Prostate gland (tissue), 2 donors: Measurements from ENCODE around the gene ITGA11. TPM values are rescaled to one million over a fixed set of nuclear protein-coding genes. Genes with fewer than 3 reads are reported as not detected.

Experiments used
- DNase-seq: peaks from one replicate; pipeline ENCODE4 v3.0.0-alpha.2; 2019; ENCODE audit warnings: low spot score
- H3K27ac ChIP-seq, 2 donors: fragments of 200-600 bp; sonication (generic); 2 replicates each; pipeline ENCODE4 v1.5.1; 2017 to 2019
- H3K27me3 ChIP-seq: fragments of 200-600 bp; sonication (generic); replicated peaks from 2 replicates; pipeline ENCODE4 v1.5.1; 2019; ENCODE audit not compliant: insufficient read depth
- H3K36me3 ChIP-seq, 2 donors: fragments of 200-600 bp; sonication (generic); 1 replicate in 1 of 2; 2 replicates in 1 of 2; pipeline versions ENCODE4 v1.5.1 to v1.8.1; 2017 to 2019
- H3K4me1 ChIP-seq: fragments of 200-600 bp; sonication (generic); replicated peaks from 2 replicates; pipeline ENCODE4 v1.5.1; 2019
- H3K4me3 ChIP-seq, 2 donors: fragments of 200-600 bp; sonication (generic); 2 replicates each; pipeline ENCODE4 v1.5.1; 2017 to 2019
- H3K9me3 ChIP-seq: fragments of 200-600 bp; sonication (generic); 2 replicates; pipeline ENCODE4 v1.5.1; 2017
- POLR2A ChIP-seq: fragments of 450-650 bp; IDR thresholded peaks from one replicate; pipeline ENCODE4 v1.6.1; 2016; ENCODE audit warnings: antibody characterized with exemption, mild to moderate bottlenecking
- POLR2AphosphoS5 ChIP-seq: sonication (generic); formaldehyde crosslinking; IDR thresholded peaks from one replicate; pipeline ENCODE4 v1.6.1; 2017; ENCODE audit warnings: antibody characterized with exemption
- WGBS: methylation state at CpG from one replicate; pipeline ENCODE4 v1.1.5; 2018; 5-methylcytosine and 5-hydroxymethylcytosine counted together
- intact Hi-C: fragments of 100-400 bp; cut with DNase I; formaldehyde crosslinking; loops from one replicate; pipeline ENCODE4 v1.14.2; 2022
- total RNA-seq, 2 donors: library from RNA; depleted of rRNA; stranded (reverse); fragments of >200 nt; gene quantifications; one replicate each; pipeline ENCODE4 v1.1.0, GENCODE V29; 2016
- TF ChIP-seq, protein P1 (sequence below), 4 experiments: fragments of 200-600 bp in 2 of 4; fragments of 450-650 bp in 2 of 4; sonication (generic) in 2 of 4; IDR thresholded peaks; 1 replicate in 3 of 4; 2 replicates in 1 of 4; pipeline ENCODE4 v1.5.1; 2016 to 2019; ENCODE audit warnings: antibody characterized with exemption in 4 of 4, mild to moderate bottlenecking in 2 of 4, moderate library complexity in 2 of 4

The ITGA11 gene, protein sequence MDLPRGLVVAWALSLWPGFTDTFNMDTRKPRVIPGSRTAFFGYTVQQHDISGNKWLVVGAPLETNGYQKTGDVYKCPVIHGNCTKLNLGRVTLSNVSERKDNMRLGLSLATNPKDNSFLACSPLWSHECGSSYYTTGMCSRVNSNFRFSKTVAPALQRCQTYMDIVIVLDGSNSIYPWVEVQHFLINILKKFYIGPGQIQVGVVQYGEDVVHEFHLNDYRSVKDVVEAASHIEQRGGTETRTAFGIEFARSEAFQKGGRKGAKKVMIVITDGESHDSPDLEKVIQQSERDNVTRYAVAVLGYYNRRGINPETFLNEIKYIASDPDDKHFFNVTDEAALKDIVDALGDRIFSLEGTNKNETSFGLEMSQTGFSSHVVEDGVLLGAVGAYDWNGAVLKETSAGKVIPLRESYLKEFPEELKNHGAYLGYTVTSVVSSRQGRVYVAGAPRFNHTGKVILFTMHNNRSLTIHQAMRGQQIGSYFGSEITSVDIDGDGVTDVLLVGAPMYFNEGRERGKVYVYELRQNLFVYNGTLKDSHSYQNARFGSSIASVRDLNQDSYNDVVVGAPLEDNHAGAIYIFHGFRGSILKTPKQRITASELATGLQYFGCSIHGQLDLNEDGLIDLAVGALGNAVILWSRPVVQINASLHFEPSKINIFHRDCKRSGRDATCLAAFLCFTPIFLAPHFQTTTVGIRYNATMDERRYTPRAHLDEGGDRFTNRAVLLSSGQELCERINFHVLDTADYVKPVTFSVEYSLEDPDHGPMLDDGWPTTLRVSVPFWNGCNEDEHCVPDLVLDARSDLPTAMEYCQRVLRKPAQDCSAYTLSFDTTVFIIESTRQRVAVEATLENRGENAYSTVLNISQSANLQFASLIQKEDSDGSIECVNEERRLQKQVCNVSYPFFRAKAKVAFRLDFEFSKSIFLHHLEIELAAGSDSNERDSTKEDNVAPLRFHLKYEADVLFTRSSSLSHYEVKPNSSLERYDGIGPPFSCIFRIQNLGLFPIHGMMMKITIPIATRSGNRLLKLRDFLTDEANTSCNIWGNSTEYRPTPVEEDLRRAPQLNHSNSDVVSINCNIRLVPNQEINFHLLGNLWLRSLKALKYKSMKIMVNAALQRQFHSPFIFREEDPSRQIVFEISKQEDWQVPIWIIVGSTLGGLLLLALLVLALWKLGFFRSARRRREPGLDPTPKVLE
- total RNA-seq = 10 to 100 TPM in 1 of 2 donors, 1 to 10 TPM in 1; 2.0 to 11.0 TPM

DNA sequence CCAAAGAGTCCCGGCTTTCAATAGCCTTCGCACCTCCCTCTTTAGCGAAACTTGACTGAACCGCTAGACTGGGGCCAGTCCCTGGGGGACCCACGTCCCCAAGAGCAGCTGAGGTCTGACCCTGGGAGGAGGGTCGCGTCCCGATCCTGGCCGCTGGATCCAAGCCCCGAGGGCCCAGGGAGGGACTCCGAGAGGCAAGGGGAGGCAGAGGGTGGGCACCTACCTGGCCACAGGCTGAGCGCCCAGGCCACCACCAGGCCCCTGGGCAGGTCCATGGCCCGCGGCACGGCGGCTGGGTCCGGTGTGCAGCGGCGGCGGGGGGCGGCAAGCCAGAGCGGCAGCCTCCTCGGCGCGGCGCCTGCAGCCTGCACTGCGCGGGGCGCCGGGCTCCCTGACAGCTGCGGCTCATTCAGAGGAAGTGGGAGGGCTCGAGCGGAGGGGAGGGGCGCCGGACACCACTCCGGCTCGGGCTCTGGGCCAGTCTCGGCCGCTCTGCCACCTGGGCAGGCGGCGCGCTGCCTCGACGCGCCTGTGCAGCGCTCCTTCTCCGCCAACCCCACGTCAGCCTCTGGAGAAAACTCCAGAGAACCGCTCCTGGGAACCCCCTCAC lies at the start of gene ITGA11:
TSS of gene ITGA11 (minus strand) at position 372 of the 610 bp plus-strand sequence. CDS start at position 275, 97 bp downstream.
- peak; percentile 7 for TF ChIP-seq POLR2AphosphoS5
- TF ChIP-seq, protein P1, sequence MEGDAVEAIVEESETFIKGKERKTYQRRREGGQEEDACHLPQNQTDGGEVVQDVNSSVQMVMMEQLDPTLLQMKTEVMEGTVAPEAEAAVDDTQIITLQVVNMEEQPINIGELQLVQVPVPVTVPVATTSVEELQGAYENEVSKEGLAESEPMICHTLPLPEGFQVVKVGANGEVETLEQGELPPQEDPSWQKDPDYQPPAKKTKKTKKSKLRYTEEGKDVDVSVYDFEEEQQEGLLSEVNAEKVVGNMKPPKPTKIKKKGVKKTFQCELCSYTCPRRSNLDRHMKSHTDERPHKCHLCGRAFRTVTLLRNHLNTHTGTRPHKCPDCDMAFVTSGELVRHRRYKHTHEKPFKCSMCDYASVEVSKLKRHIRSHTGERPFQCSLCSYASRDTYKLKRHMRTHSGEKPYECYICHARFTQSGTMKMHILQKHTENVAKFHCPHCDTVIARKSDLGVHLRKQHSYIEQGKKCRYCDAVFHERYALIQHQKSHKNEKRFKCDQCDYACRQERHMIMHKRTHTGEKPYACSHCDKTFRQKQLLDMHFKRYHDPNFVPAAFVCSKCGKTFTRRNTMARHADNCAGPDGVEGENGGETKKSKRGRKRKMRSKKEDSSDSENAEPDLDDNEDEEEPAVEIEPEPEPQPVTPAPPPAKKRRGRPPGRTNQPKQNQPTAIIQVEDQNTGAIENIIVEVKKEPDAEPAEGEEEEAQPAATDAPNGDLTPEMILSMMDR (IDR thresholded peaks at IDR 0.05) = no peak
- peak; percentile 55 for DNase-seq
- H3K4me3 ChIP-seq = peak within 1 kb of the TSS; percentile 20 to 34
- under 1% methylated on average over 49 of the region's 49 CpGs for WGBS
- H3K36me3 ChIP-seq = no peaks in the 10 kb centered on the region
- peaks cover 8% of the 10 kb centered on the region for H3K4me1 ChIP-seq
- H3K27ac ChIP-seq = peak within 1 kb of the TSS in 1 of 2 donors; percentile 46
- no peaks in the 10 kb centered on the region for H3K27me3 ChIP-seq
- H3K9me3 ChIP-seq = no peaks in the 10 kb centered on the region
- intact Hi-C loops = no loop called here

DNA sequence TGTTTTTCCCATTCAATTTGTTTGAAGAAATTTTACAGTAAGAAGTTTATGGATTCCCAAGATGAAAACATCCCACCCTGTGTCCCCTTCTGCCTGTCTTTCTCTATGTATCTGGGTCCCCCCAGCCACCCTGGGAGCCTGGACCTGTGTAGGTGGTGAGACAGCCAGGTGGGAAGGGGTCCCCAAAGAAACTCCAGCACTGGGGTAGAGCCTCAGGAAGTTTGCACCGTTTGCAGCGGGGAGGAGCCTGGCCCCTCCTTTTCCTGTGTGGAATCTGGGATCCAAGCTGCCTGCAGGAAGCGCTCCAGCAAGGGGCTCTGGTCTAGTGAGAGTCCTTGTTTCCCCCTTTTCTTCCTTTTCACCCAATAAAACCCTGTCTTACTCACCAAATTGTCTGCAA lies 49.4 kb upstream of the ITGA11 start:
- WGBS = 77% methylated on average over 3 of the region's 3 CpGs
- no peak for DNase-seq
- Histone ChIP-seq H3K4me1 (no peaks in the 10 kb centered on the region), H3K36me3 (no peaks in the 10 kb centered on the region), H3K27me3 (no peaks in the 10 kb centered on the region), H3K9me3 (no peaks in the 10 kb centered on the region), H3K4me3 (no peak overlapping the region), H3K27ac (no peak overlapping the region)
- intact Hi-C loops = no loop called here
- TF ChIP-seq POLR2AphosphoS5 (no peak), POLR2A (no peak)
- TF ChIP-seq, protein P1 (IDR thresholded peaks at IDR 0.05) = no peak

DNA sequence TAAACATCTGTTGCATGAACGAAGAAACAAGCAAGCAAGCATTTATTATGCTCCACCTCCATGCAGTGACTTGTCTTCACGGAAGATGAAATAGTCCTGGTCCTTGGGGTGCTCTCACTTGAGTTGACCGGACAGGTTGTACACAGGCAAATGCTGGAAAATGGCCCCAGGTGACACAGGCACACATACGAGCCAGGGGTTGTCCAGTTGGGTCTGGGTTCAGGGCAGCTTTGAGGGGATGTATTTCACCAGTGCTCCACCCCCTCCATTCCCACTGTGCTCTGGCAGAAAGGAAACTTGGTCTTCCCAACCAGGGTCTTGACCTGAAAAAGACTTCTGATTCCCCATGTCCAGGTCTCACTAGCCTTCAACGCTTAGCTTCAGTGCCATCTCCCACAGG lies 48.3 kb upstream of the ITGA11 start:
- Histone ChIP-seq H3K27ac (peak overlapping the region; percentile 8 to 21), H3K4me1 (no peaks in the 10 kb centered on the region)
- intact Hi-C loops = no loop called here

DNA sequence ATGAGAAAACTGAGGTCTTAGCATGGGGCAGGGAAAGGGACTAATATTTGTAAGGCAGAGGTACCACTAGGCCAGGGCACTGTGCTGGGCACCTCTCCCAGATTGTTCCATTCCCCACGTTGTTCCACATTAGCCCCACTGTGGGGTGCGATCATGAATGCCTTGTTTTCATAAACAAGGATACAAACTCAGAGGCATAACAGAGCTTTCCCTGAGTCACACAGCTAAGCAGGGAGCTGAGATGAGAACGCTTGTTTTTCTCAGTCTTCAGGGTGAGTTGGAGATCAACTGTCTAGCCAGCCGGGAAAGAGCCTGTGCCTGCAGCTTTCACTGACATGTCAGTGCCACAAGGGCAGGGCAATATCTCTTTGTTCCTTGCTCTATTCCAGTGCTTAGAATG lies 47.9 kb upstream of the ITGA11 start:
- TF ChIP-seq, protein P1 (IDR thresholded peaks at IDR 0.05) = no peak
- TF ChIP-seq POLR2A (no peak), POLR2AphosphoS5 (no peak)
- no peaks in the 10 kb centered on the region for H3K4me1 ChIP-seq
- DNase-seq = no peak
- H3K9me3 ChIP-seq = no peaks in the 10 kb centered on the region
- intact Hi-C loops = no loop called here
- H3K4me3 ChIP-seq = no peak overlapping the region
- WGBS = 56% methylated on average over 4 of the region's 4 CpGs
- H3K27me3 ChIP-seq = no peaks in the 10 kb centered on the region
- H3K27ac ChIP-seq = peak overlapping the region; percentile 8 to 21
- H3K36me3 ChIP-seq = no peaks in the 10 kb centered on the region

More for the DNA sequence above, 48.3 kb upstream of the ITGA11 start:
- DNase-seq = no peak
- H3K36me3 ChIP-seq = no peaks in the 10 kb centered on the region
- TF ChIP-seq POLR2A (no peak), POLR2AphosphoS5 (no peak)
- TF ChIP-seq, protein P1 (IDR thresholded peaks at IDR 0.05) = no peak
- H3K9me3 ChIP-seq = no peaks in the 10 kb centered on the region
- H3K27me3 ChIP-seq = no peaks in the 10 kb centered on the region
- 94% methylated on average over 5 of the region's 5 CpGs for WGBS
- no peak overlapping the region for H3K4me3 ChIP-seq
